ENCODE data around the gene EXO5.
"Not testable (repeated sequence)": the region's sequence is repeated elsewhere in the genome, so short reads cannot be mapped to it uniquely, and the experiment has no call there.

- not testable (repeated sequence) for TF ChIP-seq CTCF (IDR thresholded peaks at IDR 0.05; ENCODE audit: low read depth, low read length)
- TF ChIP-seq, protein P1, sequence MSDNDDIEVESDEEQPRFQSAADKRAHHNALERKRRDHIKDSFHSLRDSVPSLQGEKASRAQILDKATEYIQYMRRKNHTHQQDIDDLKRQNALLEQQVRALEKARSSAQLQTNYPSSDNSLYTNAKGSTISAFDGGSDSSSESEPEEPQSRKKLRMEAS (IDR thresholded peaks at IDR 0.05; ENCODE audit: low read depth, low read length): not testable (repeated sequence)
Measured at GRCh38 chr1:40554807-40555206, 46.2 kb downstream of the EXO5 start.
